Measurements from ENCODE around the gene MCOLN1.
"Not testable (repeated sequence)": the region's sequence is repeated elsewhere in the genome, so short reads cannot be mapped to it uniquely, and the experiment has no call there.

MCOLN1 gene

GRCh38 chr19:7565332-7565731 is 42.9 kb downstream of the MCOLN1 start:
- DNase-seq: no peak

GRCh38 chr19:7570761-7571160 is 48.3 kb downstream of the MCOLN1 start:
- no peak for DNase-seq

- no peak for DNase-seq
Observed at GRCh38 chr19:7575434-7576040, 53.1 kb downstream of the MCOLN1 start.

- DNase-seq: not testable (repeated sequence)
Observed at GRCh38 chr19:7577422-7577821, 55.0 kb downstream of the MCOLN1 start.

- DNase-seq: no peak
Observed at GRCh38 chr19:7578127-7578526, 55.7 kb downstream of the MCOLN1 start.

- no peak for DNase-seq
Observed at GRCh38 chr19:7579182-7579581, 56.8 kb downstream of the MCOLN1 start.

GRCh38 chr19:7582446-7582845 is 60.0 kb downstream of the MCOLN1 start:
- DNase-seq: no peak

Data from amygdala (tissue), 56 donors.